HEK293 (cell line): ENCODE measurements around the gene MYO1D.

Experiments used
- CTCF ChIA-PET: fragments of 350-600 bp; formaldehyde crosslinking; extraction: SDS; loops from one replicate; lab custom pipeline; 2021; ENCODE audit warnings: antibody characterized with exemption; lab: Yijun Ruan, JAX
- POLR2A ChIA-PET: fragments of 300-600 bp; formaldehyde crosslinking; extraction: SDS; loops from one replicate; lab custom pipeline; 2020; ENCODE audit warnings: antibody characterized with exemption, inconsistent platforms; lab: Yijun Ruan, JAX
- H3K27ac ChIP-seq: fragments of 200-500 bp; sonication (Bioruptor generic); 2 replicates; pipeline ENCODE4 v1.5.1; 2014; ENCODE audit warnings: low read depth, low read length, control low read depth, inconsistent platforms; ENCODE audit errors: extremely low read depth
- H3K36me3 ChIP-seq, 2 experiments: fragments of 200-500 bp in 1 of 2; sonication (Bioruptor generic) in 1 of 2; 1 replicate in 1 of 2; 2 replicates in 1 of 2; pipeline ENCODE4 v1.5.1; 2014 to 2017; ENCODE audit warnings: inconsistent platforms in 2 of 2, low read length in 2 of 2; ENCODE audit not compliant: control insufficient read depth in 2 of 2, insufficient read depth in 1 of 2
- H3K4me1 ChIP-seq: fragments of 200-500 bp; sonication (Bioruptor generic); 2 replicates; pipeline ENCODE4 v1.5.1; 2014; ENCODE audit warnings: mild to moderate bottlenecking, low read length, inconsistent platforms; ENCODE audit not compliant: control insufficient read depth, insufficient read depth
- H3K4me3 ChIP-seq: 2 replicates; pipeline ENCODE4 v1.5.1; 2011; ENCODE audit warnings: low read depth, mild to moderate bottlenecking, control low read depth, low read length, moderate library complexity
- H3K9me3 ChIP-seq: fragments of 200-500 bp; sonication (Bioruptor generic); 2 replicates; pipeline ENCODE4 v1.5.1; 2014; ENCODE audit warnings: low read depth, low read length, inconsistent platforms; ENCODE audit not compliant: control insufficient read depth, insufficient read depth
- AEBP2 ChIP-seq: fragments of 450-650 bp; formaldehyde crosslinking; IDR thresholded peaks from 2 replicates; pipeline ENCODE4 v1.5.1; 2016; ENCODE audit warnings: missing biosample characterization, missing genetic modification characterization, borderline replicate concordance
- KLF10 ChIP-seq: fragments of 450-650 bp; IDR thresholded peaks from 2 replicates; pipeline ENCODE4 v1.5.1; 2018; ENCODE audit warnings: missing biosample characterization, mild to moderate bottlenecking, missing genetic modification characterization
- KLF8 ChIP-seq: fragments of 450-650 bp; formaldehyde crosslinking; IDR thresholded peaks from 2 replicates; pipeline ENCODE4 v1.5.1; 2016; ENCODE audit warnings: missing biosample characterization, missing genetic modification characterization
- MZF1 ChIP-seq: fragments of 450-650 bp; formaldehyde crosslinking; IDR thresholded peaks from 2 replicates; pipeline ENCODE4 v1.5.1; 2017; ENCODE audit warnings: missing biosample characterization, missing genetic modification characterization, borderline replicate concordance
- SP2 ChIP-seq: fragments of 450-650 bp; formaldehyde crosslinking; IDR thresholded peaks from 2 replicates; pipeline ENCODE4 v1.5.1; 2016; ENCODE audit warnings: missing biosample characterization, missing genetic modification characterization
- ZBTB10 ChIP-seq: fragments of 450-650 bp; formaldehyde crosslinking; IDR thresholded peaks from 2 replicates; pipeline ENCODE4 v1.5.1; 2016; ENCODE audit warnings: missing biosample characterization, missing genetic modification characterization
- ZNF146 ChIP-seq: fragments of 450-650 bp; formaldehyde crosslinking; IDR thresholded peaks from 2 replicates; pipeline ENCODE4 v1.5.1; 2016; ENCODE audit warnings: missing biosample characterization, missing genetic modification characterization
- ZNF175 ChIP-seq: fragments of 450-650 bp; formaldehyde crosslinking; IDR thresholded peaks from 2 replicates; pipeline ENCODE4 v1.5.1; 2016; ENCODE audit warnings: missing biosample characterization, missing genetic modification characterization
- ZNF223 ChIP-seq: fragments of 450-650 bp; formaldehyde crosslinking; IDR thresholded peaks from 2 replicates; pipeline ENCODE4 v1.5.1; 2016; ENCODE audit warnings: missing biosample characterization, missing genetic modification characterization
- ZNF274 ChIP-seq, 2 experiments: fragments of 200-500 bp in 1 of 2; fragments of 450-650 bp in 1 of 2; sonication (Bioruptor generic) in 1 of 2; formaldehyde crosslinking in 1 of 2; IDR thresholded peaks; 2 replicates each; pipeline versions ENCODE4 v1.5.1 to v1.6.1; 2014 to 2016; ENCODE audit warnings: borderline replicate concordance in 1 of 2, inconsistent platforms in 1 of 2, low read length in 1 of 2, missing biosample characterization in 1 of 2, missing genetic modification characterization in 1 of 2
- ZNF311 ChIP-seq: fragments of 450-650 bp; formaldehyde crosslinking; IDR thresholded peaks from 2 replicates; pipeline ENCODE4 v1.5.1; 2017; ENCODE audit warnings: missing biosample characterization, missing genetic modification characterization, borderline replicate concordance
- ZNF335 ChIP-seq: fragments of 450-650 bp; formaldehyde crosslinking; conservative IDR thresholded peaks from 2 replicates; pipeline ENCODE4 v1.5.1; 2016; ENCODE audit warnings: missing biosample characterization, missing genetic modification characterization
- ZNF488 ChIP-seq: fragments of 450-650 bp; formaldehyde crosslinking; IDR thresholded peaks from 2 replicates; pipeline ENCODE4 v1.5.1; 2016; ENCODE audit warnings: missing biosample characterization, missing genetic modification characterization
- ZNF658 ChIP-seq: fragments of 450-650 bp; formaldehyde crosslinking; IDR thresholded peaks from 2 replicates; pipeline ENCODE4; 2016; ENCODE audit warnings: missing biosample characterization, missing genetic modification characterization
- ZNF701 ChIP-seq: fragments of 450-650 bp; formaldehyde crosslinking; IDR thresholded peaks from 2 replicates; pipeline ENCODE4 v1.5.1; 2016; ENCODE audit warnings: missing biosample characterization, missing genetic modification characterization
- ZNF776 ChIP-seq: fragments of 450-650 bp; formaldehyde crosslinking; IDR thresholded peaks from 2 replicates; pipeline ENCODE4 v1.5.0; 2017; ENCODE audit warnings: missing biosample characterization, missing genetic modification characterization, borderline replicate concordance
- ZNF791 ChIP-seq: fragments of 450-650 bp; formaldehyde crosslinking; IDR thresholded peaks from 2 replicates; pipeline ENCODE4 v1.5.1; 2016; ENCODE audit warnings: missing biosample characterization, missing genetic modification characterization
- ZSCAN16 ChIP-seq: fragments of 450-650 bp; formaldehyde crosslinking; IDR thresholded peaks from 2 replicates; pipeline ENCODE4 v1.5.1; 2016; ENCODE audit warnings: missing biosample characterization, missing genetic modification characterization
- ZSCAN30 ChIP-seq: fragments of 450-650 bp; IDR thresholded peaks from 2 replicates; pipeline ENCODE4 v1.5.1; 2018; ENCODE audit warnings: missing biosample characterization, mild to moderate bottlenecking, missing genetic modification characterization, moderate library complexity

MYO1D gene

GRCh38 chr17:32567511-32567910, 309.4 kb downstream of the MYO1D start:
- ChIA-PET POLR2A (no interaction called here), CTCF (interaction anchor here (0.6 kb wide), 1 partner anchor 368 kb away, joined by 3 read pairs; no protein-coding TSS in a partner anchor)
- Histone ChIP-seq H3K36me3 (0 out of 3 replicates have a peak, but pooled peaks cover 0 to 4% of the 10 kb centered on the region in 2 experiments), H3K4me1 (no peaks in the 10 kb centered on the region), H3K27ac (no peak overlapping the region), H3K4me3 (no peak overlapping the region), H3K9me3 (no peaks in the 10 kb centered on the region)
- TF ChIP-seq ZNF658 (tag by site-specific recombination) (no peak), ZNF791 (tag by site-specific recombination) (no peak), ZNF175 (tag by site-specific recombination) (no peak), MZF1 (tag by site-specific recombination) (no peak), ZNF274 (IDR thresholded peaks at IDR 0.05; ENCODE audit: low read length) (no peak), ZNF274 (tag by site-specific recombination; IDR thresholded peaks at IDR 0.05; ENCODE audit: borderline replicate concordance) (no peak), ZBTB10 (tag by site-specific recombination) (no peak)
- TF ChIP-seq, all 188 proteins: peak for 0

GRCh38 chr17:32567086-32567485, 309.8 kb downstream of the MYO1D start:
- POLR2A ChIA-PET = no interaction called here
- no peak overlapping the region for H3K27ac ChIP-seq
- no peaks in the 10 kb centered on the region for H3K9me3 ChIP-seq
- H3K4me1 ChIP-seq = no peaks in the 10 kb centered on the region
- CTCF ChIA-PET = no interaction called here
- H3K36me3 ChIP-seq = 0 out of 3 replicates have a peak, but pooled peaks cover 0 to 4% of the 10 kb centered on the region in 2 experiments
- no peak for TF ChIP-seq MZF1 (tag by site-specific recombination)
- no peak for TF ChIP-seq ZSCAN16 (tag by site-specific recombination)
- no peak overlapping the region for H3K4me3 ChIP-seq

- H3K36me3 ChIP-seq = 0 out of 3 replicates have a peak, but pooled peaks cover 0 to 4% of the 10 kb centered on the region in 2 experiments
- TF ChIP-seq KLF10 (no peak), ZNF335 (tag by site-specific recombination) (no peak), ZNF223 (tag by site-specific recombination) (no peak), ZNF701 (no peak), ZSCAN30 (tag by site-specific recombination) (no peak), ZNF311 (tag by site-specific recombination) (no peak), ZNF776 (no peak), ZNF146 (no peak), KLF8 (tag by site-specific recombination) (no peak), AEBP2 (tag by site-specific recombination) (no peak), ZNF488 (tag by site-specific recombination) (no peak), SP2 (tag by site-specific recombination) (no peak)
- TF ChIP-seq, all 188 proteins: peak for 0
- POLR2A ChIA-PET = no interaction called here
- no peak overlapping the region for H3K27ac ChIP-seq
- H3K4me1 ChIP-seq = no peaks in the 10 kb centered on the region
- no peak overlapping the region for H3K4me3 ChIP-seq
- CTCF ChIA-PET = interaction anchor here (0.7 to 1.2 kb wide), 2 partner anchors 24 to 75 kb away, joined by 3 to 4 read pairs; no protein-coding TSS in a partner anchor
- no peaks in the 10 kb centered on the region for H3K9me3 ChIP-seq
These were observed 310.6 kb downstream of the MYO1D start for GRCh38 chr17:32566303-32566702.
